HepG2 (cell line): Measurements from ENCODE around the gene MOGAT3. TPM values are rescaled to one million over a fixed set of nuclear protein-coding genes. Genes with fewer than 3 reads are reported as not detected.

Experiments
- ADNP ChIP-seq: sonication (generic); formaldehyde crosslinking; IDR thresholded peaks from 2 replicates; pipeline ENCODE4 v1.4.0; 2020; ENCODE audit warnings: missing genetic modification reagents
- AHDC1 ChIP-seq: sonication (generic); formaldehyde crosslinking; IDR thresholded peaks from 2 replicates; pipeline ENCODE4 v1.5.1; 2020; ENCODE audit warnings: mild to moderate bottlenecking, missing genetic modification reagents, borderline replicate concordance
- BORCS8-MEF2B ChIP-seq: sonication (generic); formaldehyde crosslinking; IDR thresholded peaks from 2 replicates; pipeline ENCODE4 v1.8.0; 2022; ENCODE audit warnings: mild to moderate bottlenecking, missing genetic modification reagents
- DR1 ChIP-seq: sonication (generic); formaldehyde crosslinking; IDR thresholded peaks from 2 replicates; pipeline ENCODE4 v1.8.0; 2021; ENCODE audit warnings: mild to moderate bottlenecking, missing genetic modification reagents, inconsistent platforms
- MBNL3 ChIP-seq: fragments of 250-450 bp; sonication (Bioruptor Pico); conservative IDR thresholded peaks from 2 replicates; pipeline ENCODE4 v1.8.0; 2022; ENCODE audit warnings: mild to moderate bottlenecking, inconsistent platforms
- NFIC ChIP-seq: IDR thresholded peaks from 2 replicates; pipeline ENCODE4 v1.6.1; 2012; ENCODE audit warnings: mild to moderate bottlenecking, low read length, inconsistent platforms
- NPAS2 ChIP-seq: sonication (generic); formaldehyde crosslinking; IDR thresholded peaks from 2 replicates; pipeline ENCODE4 v1.8.0; 2022; ENCODE audit warnings: mild to moderate bottlenecking, missing genetic modification reagents, borderline replicate concordance
- RXRA ChIP-seq: sonication (generic); formaldehyde crosslinking; IDR thresholded peaks from 2 replicates; pipeline ENCODE4 v1.5.1; 2020; ENCODE audit warnings: missing genetic modification reagents
- SATB2 ChIP-seq: sonication (generic); formaldehyde crosslinking; IDR thresholded peaks from 2 replicates; pipeline ENCODE4 v1.5.0; 2020; ENCODE audit warnings: missing genetic modification reagents
- SMARCC2 ChIP-seq: fragments of 450-650 bp; IDR thresholded peaks from 2 replicates; pipeline ENCODE4 v1.6.1; 2017; ENCODE audit warnings: antibody characterized with exemption, mild to moderate bottlenecking
- TBX3 ChIP-seq: fragments of 450-650 bp; IDR thresholded peaks from 2 replicates; pipeline ENCODE4 v1.6.1; 2017; ENCODE audit warnings: antibody characterized with exemption, mild to moderate bottlenecking, inconsistent platforms, borderline replicate concordance
- TEAD2 ChIP-seq: sonication (generic); formaldehyde crosslinking; IDR thresholded peaks from 2 replicates; pipeline ENCODE4 v1.9.0; 2021; ENCODE audit warnings: missing genetic modification reagents
- WIZ ChIP-seq: sonication (generic); formaldehyde crosslinking; IDR thresholded peaks from 2 replicates; pipeline ENCODE4 v1.5.1; 2020; ENCODE audit warnings: mild to moderate bottlenecking, missing genetic modification reagents
- ZNF180 ChIP-seq: sonication (generic); formaldehyde crosslinking; IDR thresholded peaks from 2 replicates; pipeline ENCODE4 v1.4.0; 2020; ENCODE audit warnings: low read depth, missing genetic modification reagents, borderline replicate concordance
- ZNF263 ChIP-seq: sonication (generic); formaldehyde crosslinking; IDR thresholded peaks from 2 replicates; pipeline ENCODE4 v1.4.0; 2020; ENCODE audit warnings: missing genetic modification reagents
- ZNF703 ChIP-seq: sonication (generic); formaldehyde crosslinking; IDR thresholded peaks from 2 replicates; pipeline ENCODE4 v1.5.1; 2020; ENCODE audit warnings: missing genetic modification reagents, mild to moderate bottlenecking, moderate library complexity, borderline replicate concordance
- ZNF737 ChIP-seq: sonication (generic); formaldehyde crosslinking; IDR thresholded peaks from 2 replicates; pipeline ENCODE4 v1.5.0; 2020; ENCODE audit warnings: missing genetic modification reagents, mild to moderate bottlenecking, borderline replicate concordance
- ZNF777 ChIP-seq: sonication (generic); formaldehyde crosslinking; IDR thresholded peaks from 2 replicates; pipeline ENCODE4 v1.4.0; 2020; ENCODE audit warnings: missing genetic modification reagents
- ZSCAN21 ChIP-seq: sonication (generic); formaldehyde crosslinking; IDR thresholded peaks from 2 replicates; pipeline ENCODE4 v1.8.0; 2022; ENCODE audit warnings: mild to moderate bottlenecking, missing genetic modification reagents, moderate library complexity, borderline replicate concordance
- polyA plus RNA-seq, 8 experiments: library from polyadenylated mRNA; depleted of rRNA in 3 of 8; stranded (reverse) in 7 of 8; unstranded in 1 of 8; fragments of >200 nt; fragmentation: Illumina TruSeq in 4 of 8; extraction: Trizol in 4 of 8; gene quantifications; 2 replicates each; pipeline versions ENCODE4 v1.2.1 to v1.2.3, GENCODE V29; 2011 to 2016; ENCODE audit warnings: low read depth in 4 of 8, missing spikeins in 1 of 8, mixed read lengths in 1 of 8; ENCODE audit not compliant: insufficient read depth in 1 of 8
- total RNA-seq, 5 experiments: library from RNA; depleted of rRNA; stranded (reverse); fragments of >200 nt; fragmentation: Illumina TruSeq; extraction: Trizol; gene quantifications; 2 replicates each; pipeline ENCODE4 v1.2.3, GENCODE V29; 2016; ENCODE audit warnings: low read depth in 1 of 5
- TF ChIP-seq, protein P1 (sequence below): sonication (generic); formaldehyde crosslinking; IDR thresholded peaks from 2 replicates; pipeline ENCODE4 v1.5.1; 2020; ENCODE audit warnings: mild to moderate bottlenecking, missing genetic modification reagents, moderate library complexity
- TF ChIP-seq, protein P2 (sequence below): sonication (generic); formaldehyde crosslinking; IDR thresholded peaks from 2 replicates; pipeline ENCODE4 v1.5.1; 2020; ENCODE audit warnings: missing genetic modification reagents, mild to moderate bottlenecking, borderline replicate concordance

The MOGAT3 gene
- total and polyA plus RNA-seq, 2 of the 13 experiments (the other 11 are each of a cell fraction or from before 2014, with no cell fraction given), result 22.5 to 30.5 TPM

DNA sequence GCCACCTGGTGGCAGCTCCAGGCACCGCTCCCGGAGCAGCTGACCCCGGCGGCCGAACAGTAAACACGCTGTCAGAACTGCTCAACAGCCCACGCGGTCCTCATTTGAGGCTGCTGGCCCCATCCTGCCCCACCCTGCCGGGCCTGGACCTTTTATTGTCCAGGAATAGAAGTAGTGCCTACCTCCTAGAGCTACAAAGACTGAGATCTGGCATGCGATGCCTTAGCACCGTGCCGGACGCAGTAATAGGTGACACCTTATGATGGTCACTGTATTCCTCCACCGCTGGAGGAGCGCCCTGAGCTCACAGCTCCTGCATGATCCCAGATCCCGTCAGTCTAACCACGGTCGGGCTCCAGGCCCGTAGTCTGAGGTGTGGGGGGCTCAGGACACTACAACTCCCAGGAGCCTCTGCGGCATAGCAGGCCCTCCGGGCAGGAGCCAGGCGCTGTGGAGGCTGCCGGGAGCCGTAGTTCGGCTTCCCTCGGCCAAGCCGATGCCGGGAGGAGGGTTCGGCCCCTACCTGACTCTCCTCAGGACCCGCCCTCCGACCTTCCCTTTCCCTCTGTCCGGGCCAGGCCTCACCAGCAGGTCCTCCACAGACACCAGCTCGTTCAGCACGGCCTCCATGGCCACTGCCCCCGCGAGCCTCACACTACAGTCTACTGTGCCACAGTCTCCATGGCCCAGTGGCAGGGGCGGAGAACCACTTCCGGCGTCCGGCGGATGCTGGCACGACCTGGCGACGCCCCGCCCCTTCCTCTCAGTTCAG is 43.7 kb upstream of the MOGAT3 start, which contains the start of gene FIS1 (continued):
- 0 out of 2 replicates have a peak, but pooled peaks have one; percentile 49 for TF ChIP-seq AHDC1 (CRISPR knock-in tag)
- no peak; the same call in 1 of the 2 replicates for TF ChIP-seq SATB2 (CRISPR knock-in tag)
- TF ChIP-seq TEAD2 (CRISPR knock-in tag), result no peak
- TF ChIP-seq ZNF263 (CRISPR knock-in tag), result peak; percentile 75
- TF ChIP-seq, protein P1, sequence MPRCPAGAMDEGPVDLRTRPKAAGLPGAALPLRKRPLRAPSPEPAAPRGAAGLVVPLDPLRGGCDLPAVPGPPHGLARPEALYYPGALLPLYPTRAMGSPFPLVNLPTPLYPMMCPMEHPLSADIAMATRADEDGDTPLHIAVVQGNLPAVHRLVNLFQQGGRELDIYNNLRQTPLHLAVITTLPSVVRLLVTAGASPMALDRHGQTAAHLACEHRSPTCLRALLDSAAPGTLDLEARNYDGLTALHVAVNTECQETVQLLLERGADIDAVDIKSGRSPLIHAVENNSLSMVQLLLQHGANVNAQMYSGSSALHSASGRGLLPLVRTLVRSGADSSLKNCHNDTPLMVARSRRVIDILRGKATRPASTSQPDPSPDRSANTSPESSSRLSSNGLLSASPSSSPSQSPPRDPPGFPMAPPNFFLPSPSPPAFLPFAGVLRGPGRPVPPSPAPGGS (CRISPR knock-in tag), result no peak
- no peak for TF ChIP-seq ZNF777 (CRISPR knock-in tag)
- 0 out of 2 replicates have a peak, but pooled peaks have one; percentile 52 for TF ChIP-seq ZSCAN21 (CRISPR knock-in tag)
- TF ChIP-seq ADNP (CRISPR knock-in tag), result no peak
- no peak; the same call in none of the 2 replicates for TF ChIP-seq ZNF180 (CRISPR knock-in tag)
- TF ChIP-seq SMARCC2, result no peak
- TF ChIP-seq MBNL3 (CRISPR knock-in tag), result no peak
- no peak; the same call in 1 of the 2 replicates for TF ChIP-seq ZNF703 (CRISPR knock-in tag)
- TF ChIP-seq DR1 (CRISPR knock-in tag), result no peak; the same call in 1 of the 2 replicates
- no peak for TF ChIP-seq NFIC
- TF ChIP-seq WIZ (CRISPR knock-in tag), result 0 out of 2 replicates have a peak, but pooled peaks have one; percentile 29
- TF ChIP-seq, protein P2, sequence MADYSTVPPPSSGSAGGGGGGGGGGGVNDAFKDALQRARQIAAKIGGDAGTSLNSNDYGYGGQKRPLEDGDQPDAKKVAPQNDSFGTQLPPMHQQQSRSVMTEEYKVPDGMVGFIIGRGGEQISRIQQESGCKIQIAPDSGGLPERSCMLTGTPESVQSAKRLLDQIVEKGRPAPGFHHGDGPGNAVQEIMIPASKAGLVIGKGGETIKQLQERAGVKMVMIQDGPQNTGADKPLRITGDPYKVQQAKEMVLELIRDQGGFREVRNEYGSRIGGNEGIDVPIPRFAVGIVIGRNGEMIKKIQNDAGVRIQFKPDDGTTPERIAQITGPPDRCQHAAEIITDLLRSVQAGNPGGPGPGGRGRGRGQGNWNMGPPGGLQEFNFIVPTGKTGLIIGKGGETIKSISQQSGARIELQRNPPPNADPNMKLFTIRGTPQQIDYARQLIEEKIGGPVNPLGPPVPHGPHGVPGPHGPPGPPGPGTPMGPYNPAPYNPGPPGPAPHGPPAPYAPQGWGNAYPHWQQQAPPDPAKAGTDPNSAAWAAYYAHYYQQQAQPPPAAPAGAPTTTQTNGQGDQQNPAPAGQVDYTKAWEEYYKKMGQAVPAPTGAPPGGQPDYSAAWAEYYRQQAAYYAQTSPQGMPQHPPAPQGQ (CRISPR knock-in tag), result 0 out of 2 replicates have a peak, but pooled peaks have one; percentile 7
- 0 out of 2 replicates have a peak, but pooled peaks have one; percentile 28 for TF ChIP-seq ZNF737 (CRISPR knock-in tag)
- TF ChIP-seq TBX3, result no peak
- peak; percentile 77 for TF ChIP-seq RXRA (CRISPR knock-in tag)
- no peak for TF ChIP-seq NPAS2 (CRISPR knock-in tag)
- TF ChIP-seq BORCS8-MEF2B (CRISPR knock-in tag), result peak; percentile 89
